Neural progenitor cell (in vitro differentiated cells): Measurements from ENCODE around the gene ANTXR1.

ENCODE experiments used
- EZH2 ChIP-seq: fragments of 200-600 bp; sonication (generic); IDR thresholded peaks from 2 replicates; pipeline ENCODE4 v1.6.1; 2017; ENCODE audit warnings: antibody characterized with exemption, mild to moderate bottlenecking, moderate library complexity
- EZH2phosphoT487 ChIP-seq: fragments of 200-600 bp; sonication (generic); IDR thresholded peaks from 2 replicates; pipeline ENCODE4 v1.6.1; 2017; ENCODE audit warnings: antibody characterized with exemption
- TF ChIP-seq, protein P1 (sequence below): fragments of 200-600 bp; sonication (generic); IDR thresholded peaks from 2 replicates; pipeline ENCODE4 v1.5.1; 2017; ENCODE audit warnings: antibody characterized with exemption, mild to moderate bottlenecking

DNA sequence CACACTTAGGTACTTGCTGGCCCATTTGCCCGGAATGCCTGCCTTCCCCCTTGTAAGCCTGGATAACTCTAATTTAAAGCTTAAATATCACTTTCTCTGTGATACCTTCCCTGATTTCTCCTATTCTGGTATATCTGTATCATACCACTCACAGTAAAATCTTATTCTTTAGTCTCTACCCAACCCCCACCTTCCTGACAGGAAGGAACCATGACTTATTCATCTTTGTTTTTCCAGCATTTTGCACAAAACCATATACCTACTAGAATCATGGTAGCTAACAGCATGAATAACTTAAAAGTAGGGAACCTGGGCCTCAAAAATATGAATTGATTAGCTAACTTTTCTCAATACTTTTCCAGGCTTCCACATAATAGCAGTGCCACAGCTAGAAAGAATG, 262.5 kb downstream of the ANTXR1 start:
- TF ChIP-seq, protein P1, sequence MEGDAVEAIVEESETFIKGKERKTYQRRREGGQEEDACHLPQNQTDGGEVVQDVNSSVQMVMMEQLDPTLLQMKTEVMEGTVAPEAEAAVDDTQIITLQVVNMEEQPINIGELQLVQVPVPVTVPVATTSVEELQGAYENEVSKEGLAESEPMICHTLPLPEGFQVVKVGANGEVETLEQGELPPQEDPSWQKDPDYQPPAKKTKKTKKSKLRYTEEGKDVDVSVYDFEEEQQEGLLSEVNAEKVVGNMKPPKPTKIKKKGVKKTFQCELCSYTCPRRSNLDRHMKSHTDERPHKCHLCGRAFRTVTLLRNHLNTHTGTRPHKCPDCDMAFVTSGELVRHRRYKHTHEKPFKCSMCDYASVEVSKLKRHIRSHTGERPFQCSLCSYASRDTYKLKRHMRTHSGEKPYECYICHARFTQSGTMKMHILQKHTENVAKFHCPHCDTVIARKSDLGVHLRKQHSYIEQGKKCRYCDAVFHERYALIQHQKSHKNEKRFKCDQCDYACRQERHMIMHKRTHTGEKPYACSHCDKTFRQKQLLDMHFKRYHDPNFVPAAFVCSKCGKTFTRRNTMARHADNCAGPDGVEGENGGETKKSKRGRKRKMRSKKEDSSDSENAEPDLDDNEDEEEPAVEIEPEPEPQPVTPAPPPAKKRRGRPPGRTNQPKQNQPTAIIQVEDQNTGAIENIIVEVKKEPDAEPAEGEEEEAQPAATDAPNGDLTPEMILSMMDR = no peak
- TF ChIP-seq EZH2 = no peak
- TF ChIP-seq EZH2phosphoT487 = no peak
